ENCODE data around the gene FCRLB. TPM values are rescaled to one million over a fixed set of nuclear protein-coding genes. Genes with fewer than 3 reads are reported as not detected.

The FCRLB gene
- total and polyA plus RNA-seq, 2 of the 13 experiments (the other 11 are each of a cell fraction or from before 2014, with no cell fraction given), result 0.08 to 0.11 TPM

- TF ChIP-seq, protein P1, sequence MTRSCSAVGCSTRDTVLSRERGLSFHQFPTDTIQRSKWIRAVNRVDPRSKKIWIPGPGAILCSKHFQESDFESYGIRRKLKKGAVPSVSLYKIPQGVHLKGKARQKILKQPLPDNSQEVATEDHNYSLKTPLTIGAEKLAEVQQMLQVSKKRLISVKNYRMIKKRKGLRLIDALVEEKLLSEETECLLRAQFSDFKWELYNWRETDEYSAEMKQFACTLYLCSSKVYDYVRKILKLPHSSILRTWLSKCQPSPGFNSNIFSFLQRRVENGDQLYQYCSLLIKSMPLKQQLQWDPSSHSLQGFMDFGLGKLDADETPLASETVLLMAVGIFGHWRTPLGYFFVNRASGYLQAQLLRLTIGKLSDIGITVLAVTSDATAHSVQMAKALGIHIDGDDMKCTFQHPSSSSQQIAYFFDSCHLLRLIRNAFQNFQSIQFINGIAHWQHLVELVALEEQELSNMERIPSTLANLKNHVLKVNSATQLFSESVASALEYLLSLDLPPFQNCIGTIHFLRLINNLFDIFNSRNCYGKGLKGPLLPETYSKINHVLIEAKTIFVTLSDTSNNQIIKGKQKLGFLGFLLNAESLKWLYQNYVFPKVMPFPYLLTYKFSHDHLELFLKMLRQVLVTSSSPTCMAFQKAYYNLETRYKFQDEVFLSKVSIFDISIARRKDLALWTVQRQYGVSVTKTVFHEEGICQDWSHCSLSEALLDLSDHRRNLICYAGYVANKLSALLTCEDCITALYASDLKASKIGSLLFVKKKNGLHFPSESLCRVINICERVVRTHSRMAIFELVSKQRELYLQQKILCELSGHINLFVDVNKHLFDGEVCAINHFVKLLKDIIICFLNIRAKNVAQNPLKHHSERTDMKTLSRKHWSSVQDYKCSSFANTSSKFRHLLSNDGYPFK (CRISPR knock-in tag; IDR thresholded peaks at IDR 0.05; ENCODE audit: borderline replicate concordance), result peak; percentile 99
- TF ChIP-seq ZBTB21 (CRISPR knock-in tag; IDR thresholded peaks at IDR 0.05) (no peak), ARNT2 (CRISPR knock-in tag; IDR thresholded peaks at IDR 0.05; ENCODE audit: low read depth) (peak; percentile 71; the same call in 1 of the 2 replicates), ZBTB39 (CRISPR knock-in tag; IDR thresholded peaks at IDR 0.05) (no peak), ZNF205 (CRISPR knock-in tag; IDR thresholded peaks at IDR 0.05) (peak; percentile 20; the same call in 1 of the 2 replicates), ZNF790 (CRISPR knock-in tag; IDR thresholded peaks at IDR 0.05; ENCODE audit: borderline replicate concordance) (peak; percentile 81; the same call in 1 of the 2 replicates), ZNF724P (CRISPR knock-in tag; IDR thresholded peaks at IDR 0.05; ENCODE audit: borderline replicate concordance) (0 out of 2 replicates have a peak, but pooled peaks have one; percentile 61)
- TF ChIP-seq, protein P2, sequence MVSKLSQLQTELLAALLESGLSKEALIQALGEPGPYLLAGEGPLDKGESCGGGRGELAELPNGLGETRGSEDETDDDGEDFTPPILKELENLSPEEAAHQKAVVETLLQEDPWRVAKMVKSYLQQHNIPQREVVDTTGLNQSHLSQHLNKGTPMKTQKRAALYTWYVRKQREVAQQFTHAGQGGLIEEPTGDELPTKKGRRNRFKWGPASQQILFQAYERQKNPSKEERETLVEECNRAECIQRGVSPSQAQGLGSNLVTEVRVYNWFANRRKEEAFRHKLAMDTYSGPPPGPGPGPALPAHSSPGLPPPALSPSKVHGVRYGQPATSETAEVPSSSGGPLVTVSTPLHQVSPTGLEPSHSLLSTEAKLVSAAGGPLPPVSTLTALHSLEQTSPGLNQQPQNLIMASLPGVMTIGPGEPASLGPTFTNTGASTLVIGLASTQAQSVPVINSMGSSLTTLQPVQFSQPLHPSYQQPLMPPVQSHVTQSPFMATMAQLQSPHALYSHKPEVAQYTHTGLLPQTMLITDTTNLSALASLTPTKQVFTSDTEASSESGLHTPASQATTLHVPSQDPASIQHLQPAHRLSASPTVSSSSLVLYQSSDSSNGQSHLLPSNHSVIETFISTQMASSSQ (IDR thresholded peaks at IDR 0.05; ENCODE audit: low read depth), result no peak
- TF ChIP-seq, protein P2 (CRISPR knock-in tag; IDR thresholded peaks at IDR 0.05; ENCODE audit: borderline replicate concordance), result peak; percentile 67
- TF ChIP-seq, protein P3, sequence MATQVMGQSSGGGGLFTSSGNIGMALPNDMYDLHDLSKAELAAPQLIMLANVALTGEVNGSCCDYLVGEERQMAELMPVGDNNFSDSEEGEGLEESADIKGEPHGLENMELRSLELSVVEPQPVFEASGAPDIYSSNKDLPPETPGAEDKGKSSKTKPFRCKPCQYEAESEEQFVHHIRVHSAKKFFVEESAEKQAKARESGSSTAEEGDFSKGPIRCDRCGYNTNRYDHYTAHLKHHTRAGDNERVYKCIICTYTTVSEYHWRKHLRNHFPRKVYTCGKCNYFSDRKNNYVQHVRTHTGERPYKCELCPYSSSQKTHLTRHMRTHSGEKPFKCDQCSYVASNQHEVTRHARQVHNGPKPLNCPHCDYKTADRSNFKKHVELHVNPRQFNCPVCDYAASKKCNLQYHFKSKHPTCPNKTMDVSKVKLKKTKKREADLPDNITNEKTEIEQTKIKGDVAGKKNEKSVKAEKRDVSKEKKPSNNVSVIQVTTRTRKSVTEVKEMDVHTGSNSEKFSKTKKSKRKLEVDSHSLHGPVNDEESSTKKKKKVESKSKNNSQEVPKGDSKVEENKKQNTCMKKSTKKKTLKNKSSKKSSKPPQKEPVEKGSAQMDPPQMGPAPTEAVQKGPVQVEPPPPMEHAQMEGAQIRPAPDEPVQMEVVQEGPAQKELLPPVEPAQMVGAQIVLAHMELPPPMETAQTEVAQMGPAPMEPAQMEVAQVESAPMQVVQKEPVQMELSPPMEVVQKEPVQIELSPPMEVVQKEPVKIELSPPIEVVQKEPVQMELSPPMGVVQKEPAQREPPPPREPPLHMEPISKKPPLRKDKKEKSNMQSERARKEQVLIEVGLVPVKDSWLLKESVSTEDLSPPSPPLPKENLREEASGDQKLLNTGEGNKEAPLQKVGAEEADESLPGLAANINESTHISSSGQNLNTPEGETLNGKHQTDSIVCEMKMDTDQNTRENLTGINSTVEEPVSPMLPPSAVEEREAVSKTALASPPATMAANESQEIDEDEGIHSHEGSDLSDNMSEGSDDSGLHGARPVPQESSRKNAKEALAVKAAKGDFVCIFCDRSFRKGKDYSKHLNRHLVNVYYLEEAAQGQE (IDR thresholded peaks at IDR 0.05; ENCODE audit: borderline replicate concordance in 1 of 2, low read depth in 1 of 2, low read length in 2 of 2), result no peak
- TF ChIP-seq, protein P4, sequence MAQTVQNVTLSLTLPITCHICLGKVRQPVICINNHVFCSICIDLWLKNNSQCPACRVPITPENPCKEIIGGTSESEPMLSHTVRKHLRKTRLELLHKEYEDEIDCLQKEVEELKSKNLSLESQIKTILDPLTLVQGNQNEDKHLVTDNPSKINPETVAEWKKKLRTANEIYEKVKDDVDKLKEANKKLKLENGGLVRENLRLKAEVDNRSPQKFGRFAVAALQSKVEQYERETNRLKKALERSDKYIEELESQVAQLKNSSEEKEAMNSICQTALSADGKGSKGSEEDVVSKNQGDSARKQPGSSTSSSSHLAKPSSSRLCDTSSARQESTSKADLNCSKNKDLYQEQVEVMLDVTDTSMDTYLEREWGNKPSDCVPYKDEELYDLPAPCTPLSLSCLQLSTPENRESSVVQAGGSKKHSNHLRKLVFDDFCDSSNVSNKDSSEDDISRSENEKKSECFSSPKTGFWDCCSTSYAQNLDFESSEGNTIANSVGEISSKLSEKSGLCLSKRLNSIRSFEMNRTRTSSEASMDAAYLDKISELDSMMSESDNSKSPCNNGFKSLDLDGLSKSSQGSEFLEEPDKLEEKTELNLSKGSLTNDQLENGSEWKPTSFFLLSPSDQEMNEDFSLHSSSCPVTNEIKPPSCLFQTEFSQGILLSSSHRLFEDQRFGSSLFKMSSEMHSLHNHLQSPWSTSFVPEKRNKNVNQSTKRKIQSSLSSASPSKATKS (CRISPR knock-in tag; IDR thresholded peaks at IDR 0.05), result 0 out of 2 replicates have a peak, but pooled peaks have one; percentile 57
Measured at GRCh38 chr1:161749509-161750407, 28.4 kb downstream of the FCRLB start, which contains the start of gene DUSP12 (continued).

Data from HepG2 (cell line).